ENCODE results near the gene TIE1. TPM values are rescaled to one million over a fixed set of nuclear protein-coding genes. Genes with fewer than 3 reads are reported as not detected.

TIE1 gene
- total and polyA plus RNA-seq, 2 of the 13 experiments (the other 11 are each of a cell fraction or from before 2014, with no cell fraction given) = 0.58 to 0.84 TPM

DNA sequence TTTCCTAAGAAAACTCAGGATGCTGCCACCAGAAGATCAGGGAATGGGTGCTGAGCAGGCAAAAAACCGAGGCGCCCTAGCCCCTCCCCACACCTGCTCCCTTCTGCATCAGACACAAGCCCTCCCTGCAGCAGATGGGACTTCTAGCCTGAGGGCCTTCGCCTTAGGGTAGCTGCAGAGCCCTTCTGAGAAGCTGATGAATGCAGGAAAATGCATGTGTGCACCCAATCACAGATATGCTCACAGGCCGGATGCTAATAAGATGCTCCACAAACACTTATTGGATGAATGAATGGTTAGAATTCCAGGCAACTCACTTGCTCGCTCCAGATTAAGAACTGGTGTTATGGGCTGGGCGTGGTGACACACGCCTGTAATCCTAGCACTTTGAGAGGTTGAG lies 8.6 kb upstream of the TIE1 start:
- POLR2A ChIA-PET = no interaction called here
- H4K20me1 ChIP-seq (ENCODE audit: insufficient read depth, low read length) = no peaks in the 10 kb centered on the region
- H3K36me3 ChIP-seq (replicated peaks in 1 of 2; ENCODE audit: control insufficient read depth in 1 of 2, insufficient read depth in 2 of 2, low read length in 2 of 2) = no peaks in the 10 kb centered on the region
- H3K4me3 ChIP-seq (replicated peaks in 1 of 3; ENCODE audit: insufficient read depth in 1 of 3, low read depth in 2 of 3, low read length in 3 of 3) = no peak overlapping the region
- CTCF ChIA-PET (ENCODE audit: low intra/inter-chr PET ratio, low total read pairs) = no interaction called here
- DNase-seq (ENCODE audit: low spot score) (no peak), ATAC-seq (no peak), FAIRE-seq (no peak)
- H3K9me3 ChIP-seq (ENCODE audit: low read length) = no peaks in the 10 kb centered on the region
- H3K27me3 ChIP-seq (ENCODE audit: control insufficient read depth in 1 of 2, insufficient read depth in 2 of 2, low read length in 2 of 2) = peaks cover 1 to 33% of the 10 kb centered on the region in 2 experiments; a peak in 4 of 5 replicates
- H3K4me2 ChIP-seq (ENCODE audit: low read depth, low read length) = no peak overlapping the region
- intact Hi-C loops (cut with micrococcal nuclease; ENCODE audit: unreplicated experiment) (no loop called here), in situ Hi-C loops (cut with HindIII; ENCODE audit: extremely low pct_ligation_motif_present, low pct_unique_long_range_greater_than_20kb) (no loop called here)
- H3K79me2 ChIP-seq (ENCODE audit: insufficient read depth, low read length) = no peaks in the 10 kb centered on the region
- H3K27ac ChIP-seq (ENCODE audit: extremely low read length, insufficient read depth, low read length) = no peak overlapping the region
- WGBS (ENCODE audit: low lambda C conversion rate) = 37% methylated on average over 7 of the region's 7 CpGs
- no peak overlapping the region for H2AFZ ChIP-seq (ENCODE audit: low read length)
- BruUV-seq (replicated peaks) = no TSS peak
- peaks cover 26% of the 10 kb centered on the region for H3K4me1 ChIP-seq (ENCODE audit: insufficient read depth, low read length)
- no peak for TF ChIP-seq ZBTB38 (CRISPR knock-in tag; IDR thresholded peaks at IDR 0.05)
- TF ChIP-seq MAFK (conservative IDR thresholded peaks at IDR 0.05 in 1 of 2, IDR thresholded peaks at IDR 0.05 in 1 of 2; ENCODE audit: low read length in 2 of 2) = 0 out of 4 replicates have a peak, but pooled peaks have one; percentile 28 to 30
- H3K9ac ChIP-seq (ENCODE audit: insufficient read depth, low read depth, low read length) = no peak overlapping the region

GRCh38 chr1:43292679-43293078 lies 8.1 kb upstream of the TIE1 start:
- ChIA-PET CTCF (ENCODE audit: low intra/inter-chr PET ratio, low total read pairs) (no interaction called here), POLR2A (no interaction called here)
- ATAC-seq (no peak), DNase-seq (ENCODE audit: low spot score) (no peak), FAIRE-seq (no peak)
- TF ChIP-seq ZFX (CRISPR knock-in tag; IDR thresholded peaks at IDR 0.05; ENCODE audit: low read depth) (no peak), BATF2 (CRISPR knock-in tag; IDR thresholded peaks at IDR 0.05) (no peak), SP2 (CRISPR knock-in tag; IDR thresholded peaks at IDR 0.05) (no peak), JUND (CRISPR knock-in tag; IDR thresholded peaks at IDR 0.05) (no peak)
- TF ChIP-seq, protein P1, sequence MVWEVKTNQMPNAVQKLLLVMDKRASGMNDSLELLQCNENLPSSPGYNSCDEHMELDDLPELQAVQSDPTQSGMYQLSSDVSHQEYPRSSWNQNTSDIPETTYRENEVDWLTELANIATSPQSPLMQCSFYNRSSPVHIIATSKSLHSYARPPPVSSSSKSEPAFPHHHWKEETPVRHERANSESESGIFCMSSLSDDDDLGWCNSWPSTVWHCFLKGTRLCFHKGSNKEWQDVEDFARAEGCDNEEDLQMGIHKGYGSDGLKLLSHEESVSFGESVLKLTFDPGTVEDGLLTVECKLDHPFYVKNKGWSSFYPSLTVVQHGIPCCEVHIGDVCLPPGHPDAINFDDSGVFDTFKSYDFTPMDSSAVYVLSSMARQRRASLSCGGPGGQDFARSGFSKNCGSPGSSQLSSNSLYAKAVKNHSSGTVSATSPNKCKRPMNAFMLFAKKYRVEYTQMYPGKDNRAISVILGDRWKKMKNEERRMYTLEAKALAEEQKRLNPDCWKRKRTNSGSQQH (CRISPR knock-in tag; IDR thresholded peaks at IDR 0.05; ENCODE audit: low read depth) = no peak
- Histone ChIP-seq H3K27ac (ENCODE audit: extremely low read length, insufficient read depth, low read length) (no peak overlapping the region), H3K36me3 (replicated peaks in 1 of 2; ENCODE audit: control insufficient read depth in 1 of 2, insufficient read depth in 2 of 2, low read length in 2 of 2) (no peaks in the 10 kb centered on the region), H3K4me3 (replicated peaks in 1 of 3; ENCODE audit: insufficient read depth in 1 of 3, low read depth in 2 of 3, low read length in 3 of 3) (no peak overlapping the region), H4K20me1 (ENCODE audit: insufficient read depth, low read length) (no peaks in the 10 kb centered on the region), H3K4me2 (ENCODE audit: low read depth, low read length) (no peak overlapping the region), H3K79me2 (ENCODE audit: insufficient read depth, low read length) (no peaks in the 10 kb centered on the region), H3K27me3 (ENCODE audit: control insufficient read depth in 1 of 2, insufficient read depth in 2 of 2, low read length in 2 of 2) (peaks cover 1 to 28% of the 10 kb centered on the region in 2 experiments; a peak in 4 of 5 replicates), H3K4me1 (ENCODE audit: insufficient read depth, low read length) (peaks cover 26% of the 10 kb centered on the region), H2AFZ (ENCODE audit: low read length) (no peak overlapping the region), H3K9me3 (ENCODE audit: low read length) (no peaks in the 10 kb centered on the region), H3K9ac (ENCODE audit: insufficient read depth, low read depth, low read length) (no peak overlapping the region)
- WGBS (ENCODE audit: low lambda C conversion rate) = 45% methylated on average over 5 of the region's 5 CpGs
- intact Hi-C loops (cut with micrococcal nuclease; ENCODE audit: unreplicated experiment) = no loop called here
- in situ Hi-C loops (cut with HindIII; ENCODE audit: extremely low pct_ligation_motif_present, low pct_unique_long_range_greater_than_20kb) = no loop called here
- BruUV-seq (replicated peaks) = no TSS peak

All from HepG2 (cell line).